ENCODE data around the gene TRPV4.
A peak's percentile ranks its signal among the peaks of the same experiment; 100 is the strongest.

TRPV4 gene

GRCh38 chr12:109762071-109762672 lies 71.0 kb downstream of the TRPV4 start:
- no peak for DNase-seq (ENCODE audit: low read depth)

- DNase-seq (ENCODE audit: low read depth), result no peak
Observed at GRCh38 chr12:109760930-109761921, 72.0 kb downstream of the TRPV4 start.

DNA sequence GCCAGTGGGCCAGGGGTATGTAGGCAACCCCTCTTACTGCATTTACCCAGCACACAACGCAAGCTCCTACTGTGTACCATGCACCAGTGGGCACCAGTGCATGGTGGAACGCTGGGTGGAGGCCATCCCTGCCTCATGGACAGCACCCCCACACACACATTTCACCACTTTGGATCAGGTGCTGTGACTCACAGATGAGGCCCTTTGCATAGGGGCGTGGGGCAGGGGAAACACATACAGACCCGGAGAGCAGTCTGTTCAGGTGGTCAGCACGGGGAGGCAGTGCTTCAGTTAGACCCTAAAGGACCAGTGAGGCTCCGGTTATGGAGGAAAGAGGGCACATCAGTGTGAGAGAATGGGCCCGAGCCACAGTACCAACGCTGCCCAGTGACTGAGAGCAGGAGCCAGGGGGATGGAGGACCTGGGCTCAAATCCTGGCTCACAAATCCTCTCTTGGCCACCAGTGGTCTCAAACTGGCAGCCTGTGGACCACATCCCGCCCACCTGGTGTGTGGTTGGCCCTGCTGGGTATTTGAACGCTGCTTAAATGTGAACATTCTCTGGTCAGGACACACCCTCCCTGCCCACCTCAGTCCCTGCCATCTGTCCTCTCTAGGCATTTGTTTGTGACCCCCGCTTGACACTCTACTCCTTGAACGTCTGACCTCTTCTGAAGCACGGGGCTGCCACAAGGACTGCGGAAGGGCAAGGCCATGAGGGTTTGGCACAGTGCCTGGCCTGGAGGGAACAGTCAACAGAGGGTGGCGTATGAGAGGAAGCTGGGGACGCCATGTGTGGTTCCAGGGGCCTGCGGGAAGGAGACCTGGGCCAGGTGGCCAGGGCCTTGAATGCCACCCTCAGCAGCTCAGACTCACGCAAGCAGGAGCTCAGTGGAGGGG lies 72.9 kb downstream of the TRPV4 start:
- DNase-seq (ENCODE audit: low read depth), result no peak

- DNase-seq (ENCODE audit: low read depth), result no peak
Observed at GRCh38 chr12:109759595-109759994, 73.6 kb downstream of the TRPV4 start.

- DNase-seq (ENCODE audit: low read depth), result no peak
Observed at GRCh38 chr12:109758426-109759420, 74.5 kb downstream of the TRPV4 start.

DNA sequence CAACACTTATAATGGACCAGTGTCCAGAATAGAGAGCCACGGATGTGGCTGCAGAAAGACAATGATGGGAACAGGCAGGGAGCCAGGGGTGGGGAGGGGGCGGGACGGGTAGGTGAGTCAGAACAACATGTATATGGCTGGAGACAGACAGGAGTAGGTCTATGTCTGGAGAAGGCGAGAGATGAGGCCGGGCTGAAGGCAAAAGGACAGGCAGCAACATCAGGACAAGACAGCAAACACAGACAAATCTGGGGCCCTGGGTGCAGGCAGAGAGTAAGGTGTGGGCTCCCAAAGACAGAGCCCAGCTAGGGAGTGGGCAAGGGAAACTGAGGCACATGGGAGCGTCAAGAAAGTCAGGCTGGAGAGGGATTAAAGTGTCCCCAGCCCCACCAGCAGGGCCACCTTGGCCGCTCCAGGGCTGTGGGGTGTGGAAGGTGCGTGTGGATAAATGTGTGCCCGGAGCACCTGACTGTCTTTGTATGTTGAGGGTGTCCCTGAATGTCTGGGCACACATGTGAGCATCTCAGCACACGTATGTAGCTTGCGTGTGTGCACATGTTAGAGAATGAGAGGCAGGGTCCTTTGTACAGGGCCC lies 75.4 kb downstream of the TRPV4 start:
- no peak for DNase-seq (ENCODE audit: low read depth)

- no peak for DNase-seq (ENCODE audit: low read depth)
Observed at GRCh38 chr12:109756457-109756856, 76.7 kb downstream of the TRPV4 start.

DNA sequence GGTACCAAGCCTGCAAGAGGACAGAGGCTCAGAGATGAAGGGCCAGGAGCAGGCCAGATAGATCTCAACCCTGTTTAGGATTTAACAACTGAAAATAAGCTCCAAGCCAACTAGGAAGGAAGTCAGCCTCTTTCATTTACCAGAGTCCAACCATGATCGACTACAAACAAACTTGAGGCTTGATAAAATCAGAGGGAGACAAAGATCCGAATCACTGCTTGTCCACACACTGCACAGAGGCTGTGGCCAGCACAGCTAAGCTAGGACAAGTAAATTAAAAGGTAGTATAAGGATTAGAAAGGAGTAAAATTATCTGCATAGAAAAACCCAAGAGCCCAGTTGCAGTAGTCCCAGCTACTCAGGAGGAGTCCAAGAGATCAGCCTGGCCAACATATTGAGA lies 79.2 kb downstream of the TRPV4 start:
- DNase-seq (ENCODE audit: low read depth), result no peak

- DNase-seq (ENCODE audit: low read depth), result no peak
Observed at GRCh38 chr12:109753054-109753401, 80.2 kb downstream of the TRPV4 start.

DNA sequence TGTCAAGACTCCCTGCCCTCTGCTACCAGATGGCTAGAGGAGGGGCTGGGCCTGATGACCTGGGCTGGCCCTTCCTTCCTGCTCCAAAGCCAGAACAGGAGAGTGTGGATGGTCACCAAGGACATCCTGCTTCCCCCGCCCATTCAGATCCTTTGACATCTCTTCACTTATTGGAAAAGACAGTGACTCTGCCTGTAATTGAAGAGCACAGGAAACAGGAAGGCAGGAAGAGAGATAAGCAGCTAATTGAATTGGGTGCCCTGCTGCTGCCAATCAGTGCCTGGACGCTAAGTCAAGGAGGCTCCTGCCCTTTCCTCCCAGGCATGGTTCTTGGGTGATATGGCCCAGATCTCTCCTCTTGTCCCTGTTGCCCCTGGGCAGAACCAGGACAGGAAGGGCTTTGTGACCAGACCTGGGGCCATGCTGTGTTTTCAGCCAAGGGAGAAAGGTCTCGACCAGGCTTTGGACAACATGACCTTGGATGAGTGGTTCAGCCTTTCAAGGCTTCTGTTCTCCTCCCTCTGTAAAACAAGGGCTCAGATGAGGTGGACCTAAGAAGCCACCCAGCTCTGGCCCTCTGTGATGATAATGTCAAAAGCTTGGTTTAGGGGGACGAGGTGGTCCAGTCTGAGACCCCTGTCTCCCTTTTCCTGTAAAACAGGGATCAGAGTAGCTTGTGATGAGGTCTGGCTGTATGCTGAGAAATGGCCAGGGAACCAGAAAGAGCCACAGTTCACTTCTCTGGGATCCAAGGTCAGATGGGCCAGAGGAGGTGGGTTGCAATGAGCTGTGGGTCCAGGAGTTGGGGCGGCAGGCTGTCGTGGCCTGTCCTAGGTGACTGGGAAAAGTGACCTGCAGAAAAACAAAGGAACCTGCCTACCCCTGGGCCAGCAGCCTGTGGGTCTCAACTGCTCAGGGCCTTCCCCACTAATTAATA lies 80.8 kb downstream of the TRPV4 start:
- DNase-seq (ENCODE audit: low read depth), result no peak

DNA sequence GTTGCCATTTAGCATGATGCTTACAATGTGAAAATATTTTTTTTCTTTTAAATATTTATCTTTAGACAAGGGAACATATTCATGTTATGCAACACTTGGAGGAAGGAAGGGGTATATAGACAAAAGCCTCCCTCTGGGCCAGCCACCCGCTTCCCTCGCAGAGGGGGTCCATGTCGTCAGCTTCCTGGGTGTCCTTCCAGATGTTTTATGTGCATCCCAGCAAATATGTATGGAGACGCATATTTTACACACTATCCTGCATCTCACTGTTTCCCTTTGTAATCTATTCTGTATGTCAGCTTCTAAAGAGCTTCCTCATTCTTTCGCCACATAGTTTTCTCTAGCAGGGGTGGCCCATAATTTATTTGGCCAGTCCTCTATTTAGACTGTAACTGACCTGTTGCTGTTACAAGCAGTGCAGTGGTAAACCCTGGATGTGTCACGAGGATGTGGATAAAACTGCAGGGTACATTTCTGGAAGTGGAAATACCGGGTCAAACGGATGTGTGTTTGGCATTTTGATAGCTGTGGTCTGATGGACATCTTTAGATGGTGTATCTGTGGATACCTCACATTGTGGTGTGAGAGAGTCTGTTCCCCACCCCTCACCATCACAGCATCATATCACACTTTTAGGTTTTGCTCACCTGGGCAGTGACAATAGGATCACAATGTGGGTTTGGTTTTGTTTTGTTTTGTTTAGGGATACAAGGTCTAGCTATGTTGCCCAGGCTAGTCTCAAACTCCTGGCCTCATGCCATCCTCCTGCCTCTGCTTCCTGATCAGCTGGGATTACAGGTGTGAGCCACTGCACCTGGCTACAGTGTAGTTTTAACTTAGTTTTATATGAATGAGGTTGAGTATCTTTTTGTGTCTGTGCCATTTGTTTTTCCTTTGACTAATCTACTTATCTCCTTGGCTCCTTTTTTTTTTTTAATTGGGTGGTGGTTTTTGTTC lies 87.9 kb downstream of the TRPV4 start:
- peak; percentile 25 for DNase-seq (ENCODE audit: low read depth)

DNA sequence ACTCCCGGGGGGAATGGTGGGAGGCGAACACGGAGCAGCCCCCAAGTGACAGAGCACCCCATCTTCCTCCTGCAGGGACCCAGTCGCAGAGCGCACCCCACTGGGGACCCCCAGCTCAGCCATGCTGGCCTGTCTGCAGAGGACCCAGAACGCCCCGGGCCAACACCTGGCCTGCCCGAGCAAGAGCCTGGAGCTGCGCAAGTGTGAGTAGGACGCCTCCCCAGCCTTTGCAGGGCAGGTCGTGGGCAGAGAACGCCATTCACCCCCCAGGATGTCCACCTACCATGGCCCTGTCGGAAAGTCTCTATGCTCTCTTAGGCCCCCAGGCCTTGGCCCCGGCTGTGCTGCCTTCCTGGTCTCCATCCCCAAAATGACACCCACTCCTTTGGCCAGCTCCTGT lies 89.2 kb downstream of the TRPV4 start:
- DNase-seq (ENCODE audit: low read depth), result no peak

- no peak for DNase-seq (ENCODE audit: low read depth)
Observed at GRCh38 chr12:109743076-109743910, 89.9 kb downstream of the TRPV4 start.

DNA sequence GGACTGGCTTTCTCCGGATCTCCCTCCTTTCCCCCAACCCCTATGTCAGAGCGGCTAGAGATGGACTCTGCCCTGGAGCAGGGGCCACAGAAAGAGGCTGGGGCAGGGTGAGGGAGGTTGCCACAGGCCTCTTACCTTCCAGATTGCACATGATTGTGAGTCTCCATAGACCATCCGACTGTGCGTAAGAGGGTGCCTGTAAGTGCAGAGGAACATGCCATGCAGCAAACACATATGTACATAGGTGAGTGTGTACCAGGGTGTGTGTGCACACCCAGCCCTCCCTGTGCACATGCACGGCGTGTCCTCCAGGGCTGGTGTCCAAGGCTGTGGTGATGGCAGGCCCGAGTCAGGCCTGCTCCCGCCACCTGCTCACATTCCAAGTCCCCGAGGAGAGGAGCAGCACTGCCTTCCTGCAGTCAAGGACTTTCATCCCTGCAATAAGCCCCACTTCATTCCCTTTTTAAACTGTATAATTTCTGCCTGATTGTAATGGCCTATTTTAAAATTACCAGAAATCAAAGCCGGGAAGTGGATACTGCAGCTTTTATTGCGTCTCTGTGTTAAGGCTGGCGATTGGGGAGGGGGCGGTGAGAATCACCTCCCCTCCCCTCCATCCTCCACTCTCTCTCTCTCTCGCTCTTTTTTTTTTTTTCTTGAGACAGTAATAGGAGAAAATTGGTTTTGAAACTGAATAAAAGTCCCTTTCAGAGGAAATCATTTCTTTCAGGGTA lies 91.1 kb downstream of the TRPV4 start:
- no peak for DNase-seq (ENCODE audit: low read depth)

DNA sequence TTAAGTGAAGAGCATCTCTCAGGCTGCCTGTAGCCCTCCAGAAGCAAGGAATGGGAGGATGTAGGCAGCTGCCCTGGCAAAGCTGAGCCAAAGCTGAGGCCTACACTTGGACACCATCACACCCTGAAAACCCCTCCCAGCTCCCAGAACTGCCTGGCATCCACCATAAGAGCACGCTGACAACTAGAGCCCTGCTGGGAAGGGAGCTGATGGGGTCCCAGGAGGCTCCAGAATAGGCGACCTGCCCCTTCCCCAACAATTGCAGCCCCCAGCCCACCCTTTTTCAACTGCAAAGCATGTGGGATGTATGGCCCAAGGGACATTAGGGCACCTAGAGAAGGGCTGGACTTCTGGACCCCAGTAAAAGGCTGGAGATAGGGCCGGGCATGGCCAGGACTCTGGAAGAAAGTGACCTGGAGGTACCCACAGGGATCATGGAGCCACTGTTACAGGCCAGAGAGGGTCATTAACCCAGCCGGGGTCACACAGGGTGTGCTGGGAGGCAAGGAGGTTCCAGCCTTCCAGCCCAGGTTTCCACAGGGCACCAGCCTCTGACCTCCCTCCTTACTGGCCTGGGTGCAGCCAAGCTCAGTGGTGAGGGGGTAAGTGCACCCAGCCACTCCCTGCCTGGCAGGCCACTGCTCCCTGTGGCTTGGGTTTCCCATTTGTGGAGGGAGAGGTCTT lies 91.8 kb downstream of the TRPV4 start:
- no peak for DNase-seq (ENCODE audit: low read depth)

- DNase-seq (ENCODE audit: low read depth), result no peak
Observed at GRCh38 chr12:109740694-109741245, 92.4 kb downstream of the TRPV4 start.
